Activated T-helper 17 cell treated with anti-CD3 and anti-CD28 coated beads, Interleukin-2, amount 50 U/mL, for 72 hours (primary cell): ENCODE measurements around the gene WWTR1. TPM values are rescaled to one million over a fixed set of nuclear protein-coding genes. Genes with fewer than 3 reads are reported as not detected.

Experiments
- ATAC-seq: fragments of 150-1000 bp; cut with Tn5 transposase; replicated peaks from 2 replicates; pipeline ENCODE4 v1.10.0; 2021; ENCODE audit warnings: mild to moderate bottlenecking, moderate library complexity
- H3K27ac Mint-ChIP-seq: one replicate; pipeline ENCODE4 v1.8.0; 2022; ENCODE audit warnings: mixed read lengths
- H3K27me3 Mint-ChIP-seq: one replicate; pipeline ENCODE4 v1.8.0; 2022; ENCODE audit warnings: mixed read lengths
- H3K36me3 Mint-ChIP-seq: one replicate; pipeline ENCODE4 v1.8.0; 2022; ENCODE audit warnings: low read depth, mild to moderate bottlenecking, mixed read lengths
- H3K4me1 Mint-ChIP-seq: one replicate; pipeline ENCODE4 v1.8.0; 2022; ENCODE audit warnings: mixed read lengths
- H3K4me3 Mint-ChIP-seq: one replicate; pipeline ENCODE4 v1.8.0; 2022; ENCODE audit warnings: mild to moderate bottlenecking, mixed read lengths
- H3K9me3 Mint-ChIP-seq: one replicate; pipeline ENCODE4 v1.8.0; 2022; ENCODE audit warnings: mixed read lengths
- total RNA-seq, 2 donors: library from RNA; stranded (reverse); gene quantifications; one replicate each; pipeline ENCODE4 v1.2.3, GENCODE V29; 2022

Gene WWTR1
- total RNA-seq, 2 donors from 2014 or later: 1.8 to 2.8 TPM

DNA sequence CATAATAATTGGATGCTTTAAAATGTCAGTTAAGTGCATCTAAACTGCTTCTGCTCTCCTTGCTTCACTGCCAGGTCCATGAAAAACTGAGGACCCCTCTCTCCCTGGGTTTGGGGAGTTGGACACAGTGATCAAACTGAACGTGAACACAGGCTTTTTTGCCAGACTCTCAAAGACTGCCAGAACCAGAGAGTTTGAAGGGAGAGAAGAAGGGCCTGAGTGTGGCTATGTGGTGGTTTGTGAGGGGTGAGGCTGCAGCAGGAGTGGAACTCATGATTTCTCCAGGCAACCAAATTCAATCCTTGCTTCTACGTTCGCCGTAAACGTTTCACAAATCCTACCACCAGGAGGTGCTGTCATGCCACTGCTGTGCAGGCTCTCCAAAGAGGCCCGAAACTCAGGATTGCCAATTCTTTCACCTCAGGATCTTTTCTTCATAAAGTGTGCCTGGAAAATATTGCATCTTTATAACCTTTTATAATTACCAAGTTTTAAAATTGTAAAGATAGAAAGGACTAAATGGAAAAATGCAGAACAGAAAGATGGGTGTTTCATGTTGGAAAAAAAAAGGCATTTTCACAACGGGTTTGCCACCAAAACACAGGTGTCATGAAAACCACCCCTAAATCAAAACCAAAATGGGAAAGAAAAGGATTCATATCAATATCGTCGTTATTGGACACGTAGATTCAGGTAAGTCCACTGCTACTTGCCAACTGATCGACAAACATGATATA lies 163.6 kb downstream of the WWTR1 start:
- Mint-ChIP-seq H3K4me3 (no peak overlapping the region), H3K36me3 (no peaks in the 10 kb centered on the region), H3K9me3 (no peaks in the 10 kb centered on the region), H3K4me1 (no peaks in the 10 kb centered on the region), H3K27ac (no peak overlapping the region), H3K27me3 (peaks cover 23% of the 10 kb centered on the region)
- ATAC-seq: peak; percentile 33

DNA sequence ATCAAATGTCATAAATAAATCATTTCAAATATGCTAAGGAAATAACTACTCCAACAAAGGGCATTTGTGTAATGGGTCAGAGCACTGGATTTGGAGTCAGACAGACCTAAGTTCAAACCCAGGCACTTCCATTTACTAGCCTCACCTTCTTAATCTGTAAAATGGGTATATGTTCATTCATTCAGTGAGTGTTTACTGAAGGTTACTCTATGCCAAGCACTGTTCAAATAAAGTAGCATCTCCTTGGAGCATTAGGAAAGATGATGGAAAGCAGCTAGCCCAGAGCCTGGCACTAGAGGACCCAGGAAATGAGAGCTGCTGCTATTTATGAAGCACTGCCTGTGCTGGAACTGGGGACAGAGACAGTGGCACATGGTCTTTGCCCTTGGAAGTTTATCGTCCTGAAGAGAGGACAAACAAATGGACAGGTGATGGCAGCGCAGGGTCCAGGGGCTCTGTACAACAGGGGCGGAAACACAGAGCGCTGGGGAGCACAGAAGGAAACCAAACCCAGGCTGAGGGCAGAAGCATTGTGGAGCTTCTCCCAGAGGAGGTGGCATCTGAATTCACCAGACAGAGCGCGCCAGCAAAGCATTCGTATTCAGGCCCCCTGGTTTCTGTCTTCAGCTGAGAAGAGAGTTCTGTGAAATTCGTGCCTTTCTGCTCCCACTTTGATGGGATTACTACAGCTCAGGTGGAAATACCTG lies 164.4 kb downstream of the WWTR1 start:
- Mint-ChIP-seq H3K9me3 (no peaks in the 10 kb centered on the region), H3K4me3 (no peak overlapping the region), H3K36me3 (no peaks in the 10 kb centered on the region), H3K27ac (no peak overlapping the region), H3K4me1 (no peaks in the 10 kb centered on the region), H3K27me3 (peaks cover 23% of the 10 kb centered on the region)
- ATAC-seq: no peak

DNA sequence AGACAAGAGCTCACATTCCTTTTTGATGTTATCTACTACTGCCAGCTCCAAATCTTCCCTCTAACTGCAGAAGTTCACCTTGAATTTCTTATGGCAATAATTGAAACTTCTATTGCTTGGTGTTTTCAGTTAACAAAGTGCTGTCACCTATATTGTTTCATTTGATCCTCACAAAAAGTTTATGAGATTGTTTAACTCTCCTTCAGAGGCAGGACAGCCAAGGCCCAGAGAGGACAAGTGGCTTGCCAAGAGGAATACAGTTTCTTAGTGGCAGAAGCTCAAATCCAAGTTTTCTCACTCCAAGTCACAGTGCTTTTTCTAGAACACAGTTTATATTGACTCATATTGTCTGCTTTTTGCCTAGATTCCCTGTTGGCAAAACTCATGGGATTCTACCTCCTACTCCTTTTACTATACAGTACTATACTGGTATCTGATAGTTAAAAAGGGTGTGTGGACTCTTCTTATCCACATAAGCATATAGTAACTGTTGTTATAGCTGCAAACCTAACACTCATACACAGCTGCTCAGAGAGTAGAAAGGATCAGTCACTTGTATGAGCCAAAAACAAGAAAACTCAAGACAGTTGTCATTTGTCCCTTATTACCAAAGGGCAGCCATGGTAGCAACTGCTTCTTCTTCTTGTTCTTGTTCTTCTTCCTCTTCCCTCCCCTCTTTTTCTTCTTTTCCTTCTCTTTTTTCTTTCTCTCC lies 167.4 kb downstream of the WWTR1 start:
- Mint-ChIP-seq H3K4me3 (no peak overlapping the region), H3K27me3 (peaks cover 23% of the 10 kb centered on the region), H3K4me1 (no peaks in the 10 kb centered on the region), H3K36me3 (no peaks in the 10 kb centered on the region), H3K27ac (no peak overlapping the region), H3K9me3 (no peaks in the 10 kb centered on the region)
- ATAC-seq: no peak

DNA sequence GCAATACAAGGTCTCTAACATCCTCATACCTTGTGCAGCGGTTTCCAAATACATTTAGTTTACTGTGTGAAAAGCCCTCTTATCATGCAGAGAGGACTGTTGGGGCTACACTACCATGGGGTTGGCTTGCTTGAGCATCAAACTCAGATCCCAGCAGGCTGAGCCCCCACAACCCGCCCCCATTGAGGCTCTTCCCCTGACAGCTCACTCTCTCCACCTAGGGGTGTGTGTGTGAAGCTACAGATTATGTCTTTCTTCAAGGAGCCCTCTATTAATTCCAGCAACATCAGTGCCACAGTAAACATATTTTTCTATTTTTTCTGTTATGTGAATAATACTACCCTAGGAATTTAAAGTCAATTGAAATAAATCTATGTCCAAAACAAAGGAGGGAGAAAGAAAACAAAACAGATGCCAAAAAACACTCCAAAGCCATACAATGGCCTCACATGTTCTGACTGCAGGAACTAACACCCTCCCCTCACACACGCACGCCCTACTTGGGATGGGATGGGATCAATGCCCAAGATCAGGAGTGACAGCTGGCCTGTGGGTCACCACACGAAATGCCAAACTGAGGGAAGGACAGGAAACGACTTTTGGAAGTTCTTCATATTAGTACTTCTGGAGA lies 168.7 kb downstream of the WWTR1 start:
- no peak for ATAC-seq

DNA sequence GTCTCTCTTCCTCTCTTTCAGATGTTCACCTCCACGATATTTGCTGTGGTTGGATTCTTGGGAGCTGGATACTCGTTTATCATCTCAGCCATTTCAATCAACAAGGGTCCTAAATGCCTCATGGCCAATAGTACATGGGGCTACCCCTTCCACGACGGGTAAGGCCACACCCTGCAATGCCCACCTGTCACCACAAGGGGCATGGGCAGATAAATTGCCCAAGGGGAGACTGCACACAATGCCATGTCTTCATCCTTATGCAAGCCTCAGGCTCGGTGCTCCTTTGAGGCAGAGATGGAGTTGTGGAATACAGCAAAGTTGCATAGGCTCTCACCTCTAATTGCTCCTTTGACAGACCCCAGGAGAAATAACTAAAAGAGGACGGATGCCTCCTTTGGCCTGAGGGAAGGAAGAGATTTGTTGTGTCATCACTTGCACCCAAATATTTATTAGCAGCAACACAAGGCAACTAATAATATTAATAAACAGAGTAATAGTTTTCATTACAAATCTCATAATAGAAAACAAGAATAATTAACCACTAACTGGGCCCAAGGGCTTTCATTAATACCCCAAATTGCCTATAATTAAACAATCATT lies 170.1 kb downstream of the WWTR1 start:
- Mint-ChIP-seq H3K4me3 (no peak overlapping the region), H3K27ac (no peak overlapping the region), H3K9me3 (no peaks in the 10 kb centered on the region), H3K27me3 (peaks cover 12% of the 10 kb centered on the region), H3K4me1 (no peaks in the 10 kb centered on the region), H3K36me3 (no peaks in the 10 kb centered on the region)
- peak; percentile 50 for ATAC-seq

More for the DNA sequence above, 168.7 kb downstream of the WWTR1 start:
- Mint-ChIP-seq H3K27ac (no peak overlapping the region), H3K4me3 (no peak overlapping the region), H3K4me1 (no peaks in the 10 kb centered on the region), H3K27me3 (peaks cover 16% of the 10 kb centered on the region), H3K36me3 (no peaks in the 10 kb centered on the region), H3K9me3 (no peaks in the 10 kb centered on the region)

DNA sequence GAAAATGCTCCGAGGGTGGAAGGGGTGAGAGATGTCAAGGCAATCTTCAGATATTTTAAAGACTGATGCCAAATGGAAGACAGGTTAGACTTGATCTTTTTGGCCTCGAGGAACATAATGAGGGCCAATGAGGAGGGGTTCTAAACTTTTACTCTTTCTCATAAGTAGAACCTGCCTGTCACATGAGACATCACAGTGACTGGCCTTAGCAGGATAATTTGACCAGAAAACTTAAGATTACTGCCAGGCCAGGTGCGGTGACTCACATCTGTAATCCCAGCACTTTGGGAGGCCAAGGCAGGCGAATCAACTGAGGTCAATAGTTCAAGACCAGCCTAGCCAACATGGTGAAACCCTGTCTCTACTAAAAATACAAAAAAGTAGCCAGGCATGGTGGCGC lies 171.1 kb downstream of the WWTR1 start:
- Mint-ChIP-seq H3K4me1 (no peaks in the 10 kb centered on the region), H3K4me3 (no peak overlapping the region), H3K9me3 (no peaks in the 10 kb centered on the region)

DNA sequence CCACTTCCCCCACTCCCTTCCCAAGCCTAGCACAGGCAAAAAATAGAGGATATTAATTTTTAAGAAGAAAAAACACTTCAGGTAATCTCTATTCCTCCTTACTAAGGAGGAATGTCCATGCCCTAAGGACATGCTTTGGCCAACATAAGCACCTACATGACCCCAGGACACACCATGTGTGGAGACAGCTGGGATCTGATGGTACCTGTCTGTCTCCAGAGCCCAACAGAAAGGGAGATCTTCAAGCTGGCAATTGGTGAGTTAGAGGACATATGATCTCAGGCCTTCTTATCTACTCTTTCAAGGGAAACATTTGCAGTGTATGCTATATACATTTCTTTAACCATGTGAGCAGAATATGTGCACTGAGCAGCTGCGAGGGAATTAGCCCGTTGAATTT lies 176.3 kb downstream of the WWTR1 start:
- no peak overlapping the region for H3K4me3 Mint-ChIP-seq
- no peaks in the 10 kb centered on the region for H3K36me3 Mint-ChIP-seq
- no peaks in the 10 kb centered on the region for H3K9me3 Mint-ChIP-seq
- peaks cover 14% of the 10 kb centered on the region for H3K27me3 Mint-ChIP-seq
- ATAC-seq: no peak
- H3K4me1 Mint-ChIP-seq: no peaks in the 10 kb centered on the region
- H3K27ac Mint-ChIP-seq: no peak overlapping the region

More for the DNA sequence above, 171.1 kb downstream of the WWTR1 start:
- Mint-ChIP-seq H3K27ac (no peak overlapping the region), H3K36me3 (no peaks in the 10 kb centered on the region), H3K27me3 (peaks cover 13% of the 10 kb centered on the region)
- ATAC-seq: no peak

DNA sequence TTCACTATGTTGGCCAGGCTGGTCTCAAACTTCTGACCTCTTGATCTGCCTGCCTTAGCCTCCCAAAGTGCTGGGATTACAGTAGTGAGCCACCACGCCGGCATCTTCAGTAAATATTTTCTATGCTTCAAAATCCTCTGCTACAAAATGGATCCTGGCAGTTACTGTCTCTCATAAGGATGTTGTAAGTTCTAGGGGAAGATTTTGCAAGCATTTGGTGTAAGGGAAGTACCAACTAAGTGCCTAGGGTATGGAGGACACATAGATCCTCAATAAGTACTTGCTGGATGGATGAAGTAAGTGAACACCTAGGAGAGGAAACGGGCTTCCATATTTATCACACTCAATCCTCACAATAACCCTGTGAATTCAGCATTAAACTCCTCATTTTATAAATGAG lies 176.8 kb downstream of the WWTR1 start:
- H3K27ac Mint-ChIP-seq: no peak overlapping the region
- no peaks in the 10 kb centered on the region for H3K4me1 Mint-ChIP-seq
- H3K4me3 Mint-ChIP-seq: no peak overlapping the region
- H3K36me3 Mint-ChIP-seq: no peaks in the 10 kb centered on the region
- no peak for ATAC-seq
- no peaks in the 10 kb centered on the region for H3K9me3 Mint-ChIP-seq
- H3K27me3 Mint-ChIP-seq: peaks cover 17% of the 10 kb centered on the region

DNA sequence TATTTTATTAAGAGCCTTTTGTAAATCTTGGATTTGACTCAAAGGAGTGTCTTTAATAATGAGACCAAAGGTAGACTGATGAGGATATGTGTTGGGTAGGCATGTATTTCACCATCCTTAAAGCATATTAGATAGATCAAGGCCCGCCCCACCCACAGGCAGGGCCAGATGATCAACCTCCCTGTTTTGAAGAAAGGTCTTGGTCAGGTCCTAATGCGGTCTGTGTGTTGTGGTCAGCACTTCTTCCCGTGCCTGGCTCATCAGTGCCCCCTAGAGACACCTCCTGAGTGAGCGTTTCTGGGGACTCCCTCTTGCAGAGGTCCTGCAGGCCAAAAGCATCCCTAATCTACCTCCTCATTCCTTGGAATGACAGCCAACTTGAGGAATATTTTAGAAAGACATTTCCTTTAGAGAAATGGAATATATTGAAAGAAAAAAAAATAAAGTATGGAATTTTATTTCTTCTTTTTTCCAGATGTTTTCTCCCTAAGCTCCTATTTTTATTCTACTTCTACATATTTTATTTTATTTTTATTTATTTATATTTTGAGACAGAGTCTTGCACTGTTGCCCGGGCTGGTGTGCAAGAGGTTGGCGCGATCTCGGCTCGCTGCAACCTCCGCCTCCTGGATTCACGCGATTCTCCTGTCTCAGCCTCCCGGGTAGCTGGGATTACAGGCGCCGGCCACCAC lies 177.4 kb downstream of the WWTR1 start:
- peaks cover 21% of the 10 kb centered on the region for H3K27me3 Mint-ChIP-seq
- H3K36me3 Mint-ChIP-seq: no peaks in the 10 kb centered on the region
- no peaks in the 10 kb centered on the region for H3K4me1 Mint-ChIP-seq
- H3K4me3 Mint-ChIP-seq: no peak overlapping the region
- no peak overlapping the region for H3K27ac Mint-ChIP-seq
- ATAC-seq: peak; percentile 64
- H3K9me3 Mint-ChIP-seq: no peaks in the 10 kb centered on the region

DNA sequence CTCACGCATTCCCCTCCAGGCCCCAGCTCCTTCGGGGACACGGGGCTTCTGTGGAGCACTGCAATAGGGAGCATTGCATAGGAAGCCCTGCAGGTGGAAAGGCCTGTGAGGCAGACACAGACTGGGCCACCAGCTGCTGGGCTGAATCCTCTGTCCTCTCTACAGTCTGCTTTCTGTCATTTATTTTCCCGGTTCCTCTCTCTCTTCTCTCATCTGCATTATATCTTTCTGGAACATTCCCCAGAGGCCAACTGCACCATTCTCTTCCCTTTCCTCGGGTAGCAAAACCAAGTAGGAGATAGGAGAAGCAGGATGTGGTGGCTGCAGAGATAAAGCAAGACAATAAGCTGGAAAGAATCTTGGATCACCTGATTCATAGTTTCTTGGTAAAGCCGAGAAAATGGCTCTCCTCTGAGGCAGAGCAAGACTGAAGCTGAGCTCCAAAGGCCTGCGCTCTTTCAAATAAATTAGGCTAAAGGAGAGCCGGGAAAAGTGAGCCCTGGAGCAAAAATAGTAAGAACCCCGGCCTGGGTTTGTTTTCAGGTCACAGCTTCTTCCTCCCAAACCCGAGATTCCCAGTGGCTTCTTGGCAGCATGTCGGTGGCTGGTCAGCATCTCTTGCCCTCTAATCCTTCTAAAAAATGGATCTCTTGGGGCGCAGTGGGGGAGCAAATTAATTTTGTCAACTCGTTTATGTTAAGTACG lies 178.1 kb downstream of the WWTR1 start:
- Mint-ChIP-seq H3K36me3 (no peaks in the 10 kb centered on the region), H3K27ac (no peak overlapping the region), H3K4me1 (no peaks in the 10 kb centered on the region), H3K4me3 (no peak overlapping the region), H3K27me3 (peaks cover 22% of the 10 kb centered on the region), H3K9me3 (no peaks in the 10 kb centered on the region)
- ATAC-seq: no peak

DNA sequence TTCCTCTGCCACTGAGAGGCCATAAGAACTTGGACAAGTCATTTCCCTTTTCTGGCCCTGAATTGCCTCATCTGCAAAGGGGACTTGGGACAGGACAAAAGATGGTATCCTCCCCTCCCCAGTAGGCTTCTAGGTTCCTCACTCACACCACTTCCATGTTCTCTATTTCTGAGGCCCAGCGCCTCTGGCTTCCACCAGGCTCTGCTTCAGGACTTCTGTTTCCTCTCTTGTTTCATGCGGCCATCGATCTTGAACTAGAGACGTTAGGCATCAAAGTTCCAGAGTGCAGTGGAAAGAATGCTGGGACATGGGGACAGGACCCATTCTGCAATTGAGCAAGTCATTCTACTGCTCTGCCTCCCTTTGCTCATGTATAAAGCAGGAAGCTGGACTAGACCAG lies 181.6 kb downstream of the WWTR1 start:
- Mint-ChIP-seq H3K27me3 (peaks cover 14% of the 10 kb centered on the region), H3K9me3 (no peaks in the 10 kb centered on the region), H3K27ac (no peak overlapping the region), H3K36me3 (no peaks in the 10 kb centered on the region), H3K4me3 (no peak overlapping the region), H3K4me1 (no peaks in the 10 kb centered on the region)
- no peak for ATAC-seq

DNA sequence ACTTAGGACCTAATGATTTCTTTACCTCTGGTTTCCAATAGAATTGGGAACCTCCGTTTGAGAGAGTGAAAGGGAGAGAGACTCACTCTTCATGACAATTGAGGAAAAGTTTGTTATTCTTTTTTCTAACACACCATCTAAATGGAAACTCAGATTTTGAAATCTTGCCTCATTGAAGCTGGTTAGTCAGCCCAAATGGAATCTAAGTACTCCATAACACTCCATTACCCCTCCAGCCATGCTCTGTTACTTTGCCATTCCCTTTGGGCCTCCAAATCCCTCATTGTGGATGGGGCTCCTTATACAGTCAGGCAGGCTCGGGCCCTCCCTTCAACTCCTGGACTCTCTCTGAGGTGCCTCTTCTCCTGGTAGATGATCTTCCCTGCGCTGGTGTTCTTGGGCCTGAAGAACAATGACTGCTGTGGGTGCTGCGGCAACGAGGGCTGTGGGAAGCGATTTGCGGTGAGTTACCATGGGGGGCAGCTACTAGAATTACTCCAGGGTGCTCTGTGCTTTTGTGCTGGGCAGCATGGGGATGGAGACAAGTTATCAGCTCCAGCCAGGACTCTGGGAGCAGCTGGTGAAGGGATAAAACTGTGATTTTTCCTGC lies 182.3 kb downstream of the WWTR1 start:
- Mint-ChIP-seq H3K9me3 (no peaks in the 10 kb centered on the region), H3K27ac (no peak overlapping the region), H3K36me3 (no peaks in the 10 kb centered on the region), H3K27me3 (peaks cover 11% of the 10 kb centered on the region), H3K4me3 (no peak overlapping the region), H3K4me1 (no peaks in the 10 kb centered on the region)
- no peak for ATAC-seq

DNA sequence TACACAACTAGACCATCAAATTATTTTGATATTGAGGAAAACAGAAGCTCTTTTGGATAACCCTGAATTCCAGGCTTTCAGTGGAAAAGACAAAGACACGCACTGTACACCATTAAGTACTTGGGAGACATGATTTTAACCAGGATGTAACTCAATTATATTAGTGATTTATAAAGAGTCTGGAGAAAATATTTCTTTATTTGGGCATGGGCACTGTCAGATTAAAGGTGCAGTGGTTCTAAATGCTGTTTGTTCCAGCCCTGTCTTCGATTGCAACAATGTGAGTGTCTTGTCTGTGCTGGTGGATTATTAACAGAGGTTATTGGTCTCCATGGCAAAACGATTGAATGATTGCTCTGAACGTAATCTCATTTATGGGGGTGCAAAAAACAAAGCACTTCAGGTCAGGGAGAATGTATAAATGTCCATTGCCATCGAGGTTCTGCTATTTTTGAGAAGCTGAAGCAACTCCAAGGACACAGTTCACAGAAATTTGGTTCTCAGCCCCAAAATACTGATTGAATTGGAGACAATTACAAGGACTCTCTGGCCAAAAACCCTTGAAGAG lies 183.5 kb downstream of the WWTR1 start, which contains the start of gene TM4SF4:
TSS of gene TM4SF4 (plus strand) at position 448 of the 568 bp plus-strand sequence. CDS start 181 bp downstream, outside the sequence.
- Mint-ChIP-seq H3K4me3 (no peak within 1 kb of the TSS), H3K9me3 (no peaks in the 10 kb centered on the region), H3K36me3 (no peaks in the 10 kb centered on the region), H3K4me1 (no peaks in the 10 kb centered on the region), H3K27me3 (peaks cover 11% of the 10 kb centered on the region), H3K27ac (no peak within 1 kb of the TSS)
- no peak for ATAC-seq
